Measurements from ENCODE around the gene TRAPPC1.

TRAPPC1 gene

GRCh38 chr17:7903154-7904103 is 28.3 kb downstream of the TRAPPC1 start:
- no peak for DNase-seq (ENCODE audit: low read depth in 1 of 2, low spot score in 1 of 2)

GRCh38 chr17:7897773-7898172 is 34.0 kb downstream of the TRAPPC1 start:
- DNase-seq (ENCODE audit: low read depth in 1 of 2, low spot score in 1 of 2): no peak

GRCh38 chr17:7897090-7897489 is 34.7 kb downstream of the TRAPPC1 start:
- DNase-seq (ENCODE audit: low read depth in 1 of 2, low spot score in 1 of 2): no peak

- DNase-seq (ENCODE audit: low read depth in 1 of 2, low spot score in 1 of 2): no peak
These were observed 36.9 kb downstream of the TRAPPC1 start for GRCh38 chr17:7894866-7895265.

- no peak for DNase-seq (ENCODE audit: low read depth in 1 of 2, low spot score in 1 of 2)
These were observed 37.5 kb downstream of the TRAPPC1 start for GRCh38 chr17:7894226-7894625.

GRCh38 chr17:7893187-7893880 is 38.4 kb downstream of the TRAPPC1 start:
- no peak for DNase-seq (ENCODE audit: low read depth in 1 of 2, low spot score in 1 of 2)

- DNase-seq (ENCODE audit: low read depth in 1 of 2, low spot score in 1 of 2): no peak
These were observed 42.4 kb downstream of the TRAPPC1 start for GRCh38 chr17:7889166-7889955.

- peak; percentile 21 to 50 for DNase-seq (ENCODE audit: low read depth in 1 of 2, low spot score in 1 of 2)
These were observed 43.4 kb downstream of the TRAPPC1 start, which contains the start of gene CHD3 for GRCh38 chr17:7888184-7888920. CHD3 (plus strand) TSS chr17:7888789; CDS start chr17:7889001, 212 bp downstream.

- peak; percentile 76 to 77 for DNase-seq (ENCODE audit: low read depth in 1 of 2, low spot score in 1 of 2)
These were observed 44.1 kb downstream of the TRAPPC1 start for GRCh38 chr17:7887482-7888183.

- no peak for DNase-seq (ENCODE audit: low read depth in 1 of 2, low spot score in 1 of 2)
These were observed 44.7 kb downstream of the TRAPPC1 start for GRCh38 chr17:7887038-7887481.

GRCh38 chr17:7886227-7887037 is 45.3 kb downstream of the TRAPPC1 start:
- DNase-seq (ENCODE audit: low read depth in 1 of 2, low spot score in 1 of 2): peak; percentile 16 to 32

GRCh38 chr17:7885367-7886226 is 46.1 kb downstream of the TRAPPC1 start:
- DNase-seq (ENCODE audit: low read depth in 1 of 2, low spot score in 1 of 2): peak; percentile 16 to 31

- DNase-seq (ENCODE audit: low read depth in 1 of 2, low spot score in 1 of 2): peak in 1 of 2 donors; percentile 23
These were observed 47.0 kb downstream of the TRAPPC1 start for GRCh38 chr17:7884581-7885366.

- no peak for DNase-seq (ENCODE audit: low read depth in 1 of 2, low spot score in 1 of 2)
These were observed 47.9 kb downstream of the TRAPPC1 start for GRCh38 chr17:7883781-7884386.

GRCh38 chr17:7882629-7883028 is 49.1 kb downstream of the TRAPPC1 start:
- DNase-seq (ENCODE audit: low read depth in 1 of 2, low spot score in 1 of 2): no peak

- no peak for DNase-seq (ENCODE audit: low read depth in 1 of 2, low spot score in 1 of 2)
These were observed 49.7 kb downstream of the TRAPPC1 start for GRCh38 chr17:7882068-7882467.
